AG04450 (cell line): ENCODE measurements around the gene UBE4B. TPM values are rescaled to one million over a fixed set of nuclear protein-coding genes. Genes with fewer than 3 reads are reported as not detected.
"Not testable (repeated sequence)": the region's sequence is repeated elsewhere in the genome, so short reads cannot be mapped to it uniquely, and the experiment has no call there.

Experiments used
- CTCF ChIA-PET: fragments of 300-600, 350-600 bp; formaldehyde crosslinking; extraction: SDS; loops from one replicate; lab custom pipeline; 2022; ENCODE audit warnings: antibody characterized with exemption, inconsistent platforms; lab: Charles Lee
- POLR2A ChIA-PET: fragments of 350-600 bp; formaldehyde crosslinking; extraction: SDS; loops from one replicate; lab custom pipeline; 2021; ENCODE audit warnings: antibody characterized with exemption, inconsistent platforms; lab: Yijun Ruan, JAX
- DNase-seq: peaks from one replicate; pipeline ENCODE4 v3.0.0-alpha.2; 2011; ENCODE audit warnings: low read depth, low spot score
- H3K27ac ChIP-seq: one replicate; pipeline ENCODE4 v1.5.1; 2012; ENCODE audit warnings: low read depth, low read length, control low read depth
- H3K27me3 ChIP-seq: one replicate; pipeline ENCODE4 v1.6.0; 2012; ENCODE audit warnings: low read length; ENCODE audit not compliant: control insufficient read depth, insufficient read depth
- H3K4me3 ChIP-seq: 2 replicates; pipeline ENCODE4 v1.5.1; 2011; ENCODE audit warnings: mild to moderate bottlenecking, low read depth, low read length, control low read depth
- H3K9me3 ChIP-seq: 2 replicates; pipeline ENCODE4 v1.5.1; 2012; ENCODE audit warnings: low read length; ENCODE audit not compliant: control insufficient read depth, insufficient read depth
- polyA plus RNA-seq: library from polyadenylated mRNA; depleted of rRNA; stranded (reverse); fragments of >200 nt; gene quantifications from 2 replicates; pipeline ENCODE4 v1.2.3, GENCODE V29; 2011
- TF ChIP-seq, protein P1 (sequence below): IDR thresholded peaks from 2 replicates; pipeline ENCODE4 v1.5.1; 2011; ENCODE audit warnings: low read depth, low read length, control low read depth, inconsistent platforms

The UBE4B gene
- polyA plus RNA-seq, 1 experiment, result 28.1 TPM

DNA sequence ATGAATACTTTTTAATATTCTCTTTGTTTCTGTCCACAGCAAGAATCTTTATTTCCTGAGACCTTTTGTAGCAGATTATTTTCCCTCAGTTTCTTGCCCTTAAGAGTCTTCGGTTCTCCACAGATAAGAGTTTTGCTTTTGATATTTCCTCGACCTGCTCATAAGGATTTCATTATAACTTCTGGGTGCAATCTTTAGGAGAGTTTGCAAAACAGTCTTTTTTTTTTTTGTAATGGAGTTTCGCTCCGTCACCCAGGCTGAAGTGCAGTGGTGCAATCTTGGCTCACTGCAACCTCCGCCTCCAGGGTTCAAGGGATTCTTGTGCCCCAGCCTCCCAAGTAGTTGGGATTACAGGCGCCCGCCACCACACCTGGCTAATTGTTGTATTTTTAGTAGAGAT, 10.1 kb upstream of the UBE4B start:
- ChIA-PET CTCF (no interaction called here), POLR2A (no interaction called here)
- Histone ChIP-seq H3K27ac (no peak overlapping the region), H3K4me3 (no peak overlapping the region), H3K27me3 (no peaks in the 10 kb centered on the region), H3K9me3 (no peaks in the 10 kb centered on the region)
- DNase-seq, result no peak
- TF ChIP-seq, protein P1, sequence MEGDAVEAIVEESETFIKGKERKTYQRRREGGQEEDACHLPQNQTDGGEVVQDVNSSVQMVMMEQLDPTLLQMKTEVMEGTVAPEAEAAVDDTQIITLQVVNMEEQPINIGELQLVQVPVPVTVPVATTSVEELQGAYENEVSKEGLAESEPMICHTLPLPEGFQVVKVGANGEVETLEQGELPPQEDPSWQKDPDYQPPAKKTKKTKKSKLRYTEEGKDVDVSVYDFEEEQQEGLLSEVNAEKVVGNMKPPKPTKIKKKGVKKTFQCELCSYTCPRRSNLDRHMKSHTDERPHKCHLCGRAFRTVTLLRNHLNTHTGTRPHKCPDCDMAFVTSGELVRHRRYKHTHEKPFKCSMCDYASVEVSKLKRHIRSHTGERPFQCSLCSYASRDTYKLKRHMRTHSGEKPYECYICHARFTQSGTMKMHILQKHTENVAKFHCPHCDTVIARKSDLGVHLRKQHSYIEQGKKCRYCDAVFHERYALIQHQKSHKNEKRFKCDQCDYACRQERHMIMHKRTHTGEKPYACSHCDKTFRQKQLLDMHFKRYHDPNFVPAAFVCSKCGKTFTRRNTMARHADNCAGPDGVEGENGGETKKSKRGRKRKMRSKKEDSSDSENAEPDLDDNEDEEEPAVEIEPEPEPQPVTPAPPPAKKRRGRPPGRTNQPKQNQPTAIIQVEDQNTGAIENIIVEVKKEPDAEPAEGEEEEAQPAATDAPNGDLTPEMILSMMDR, result no peak

GRCh38 chr1:10025354-10025753, 7.4 kb upstream of the UBE4B start:
- Histone ChIP-seq H3K9me3 (no peaks in the 10 kb centered on the region; the same call in 1 of the 2 replicates), H3K27ac (no peak overlapping the region), H3K27me3 (no peaks in the 10 kb centered on the region), H3K4me3 (no peak overlapping the region)
- no peak for DNase-seq
- CTCF ChIA-PET, result interaction anchor here (0.6 to 1.0 kb wide), 2 partner anchors 75 to 169 kb away, joined by 4 to 7 read pairs; no protein-coding TSS in a partner anchor
- POLR2A ChIA-PET, result no interaction called here
- TF ChIP-seq, protein P1, result no peak

- H3K4me3 ChIP-seq, result no peak overlapping the region
- ChIA-PET CTCF (interaction anchor here (0.7 kb wide), 2 partner anchors 11 to 146 kb away, joined by 3 to 6 read pairs; no protein-coding TSS in a partner anchor), POLR2A (no interaction called here)
- H3K27me3 ChIP-seq, result no peaks in the 10 kb centered on the region
- H3K9me3 ChIP-seq, result no peaks in the 10 kb centered on the region; the same call in 1 of the 2 replicates
- DNase-seq, result no peak
- TF ChIP-seq, protein P1, result no peak
- H3K27ac ChIP-seq, result no peak overlapping the region
Observed at GRCh38 chr1:10027027-10027426, 5.7 kb upstream of the UBE4B start.

DNA sequence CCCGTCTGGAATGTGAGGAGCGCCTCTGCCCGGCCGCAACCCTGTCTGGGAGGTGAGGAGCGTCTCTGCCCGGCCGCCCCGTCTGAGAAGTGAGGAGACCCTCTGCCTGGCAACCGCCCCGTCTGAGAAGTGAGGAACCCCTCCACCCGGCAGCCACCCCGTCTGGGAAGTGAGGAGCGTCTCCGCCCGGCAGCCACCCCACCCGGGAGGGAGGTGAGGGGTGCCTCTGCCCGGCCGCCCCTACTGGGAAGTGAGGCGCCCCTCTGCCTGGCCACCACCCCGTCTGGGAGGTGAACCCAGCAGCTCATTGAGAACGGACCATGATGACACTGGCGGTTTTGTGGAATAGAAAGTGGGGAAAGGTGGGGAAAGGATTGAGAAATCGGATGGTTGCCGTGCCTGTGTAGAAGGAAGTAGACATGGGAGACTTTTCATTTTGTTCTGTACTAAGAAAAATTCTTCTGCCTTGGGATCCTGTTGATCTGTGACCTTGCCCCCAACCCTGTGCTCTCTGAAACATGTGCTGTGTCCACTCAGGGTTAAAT, 3.7 kb upstream of the UBE4B start:
- POLR2A ChIA-PET, H3K27me3 ChIP-seq, H3K4me3 ChIP-seq, H3K9me3 ChIP-seq, H3K27ac ChIP-seq, DNase-seq, CTCF ChIA-PET: not testable (repeated sequence)

GRCh38 chr1:10031461-10031860, 1.3 kb upstream of the UBE4B start:
- H3K4me3 ChIP-seq, result no peak overlapping the region

More at GRCh38 chr1:10031461-10031860, 1.3 kb upstream of the UBE4B start:
- TF ChIP-seq, protein P1, result no peak
- H3K27me3 ChIP-seq, result no peaks in the 10 kb centered on the region
- POLR2A ChIA-PET, result no interaction called here
- DNase-seq, result no peak
- no peaks in the 10 kb centered on the region; the same call in 1 of the 2 replicates for H3K9me3 ChIP-seq
- H3K27ac ChIP-seq, result no peak overlapping the region
- CTCF ChIA-PET, result interaction anchor here (1.2 kb wide), 1 partner anchor 11 kb away, joined by 3 read pairs; no protein-coding TSS in a partner anchor
